HG02763 (cell line): ENCODE measurements around the gene SPATA21.
"Not testable (repeated sequence)": the region's sequence is repeated elsewhere in the genome, so short reads cannot be mapped to it uniquely, and the experiment has no call there.

Source experiments
- ATAC-seq: cut with Tn5 transposase; IDR thresholded peaks from one replicate; pipeline ENCODE4 v1.9.1; 2021; ENCODE audit warnings: mild to moderate bottlenecking, moderate library complexity; ENCODE audit not compliant: unreplicated experiment

Gene SPATA21

GRCh38 chr1:16436946-16437474 lies at the start of gene SPATA21:
Gene SPATA21 (minus strand): TSS chr1:16437424. CDS start chr1:16431371, 6,053 bp downstream.
- no peak for ATAC-seq

- not testable (repeated sequence) for ATAC-seq
These were observed 49.8 kb upstream of the SPATA21 start for GRCh38 chr1:16487011-16487410.

GRCh38 chr1:16486316-16486715 lies 49.1 kb upstream of the SPATA21 start:
- ATAC-seq = not testable (repeated sequence)

GRCh38 chr1:16484931-16485330 lies 47.7 kb upstream of the SPATA21 start:
- no peak for ATAC-seq

- ATAC-seq = no peak
These were observed 47.2 kb upstream of the SPATA21 start for GRCh38 chr1:16484501-16484835.

GRCh38 chr1:16483639-16484500 lies 46.6 kb upstream of the SPATA21 start:
- not testable (repeated sequence) for ATAC-seq

- not testable (repeated sequence) for ATAC-seq
These were observed 45.9 kb upstream of the SPATA21 start for GRCh38 chr1:16483146-16483545.

- ATAC-seq = no peak
These were observed 40.9 kb upstream of the SPATA21 start for GRCh38 chr1:16478091-16478490.

GRCh38 chr1:16475771-16476770 lies 38.8 kb upstream of the SPATA21 start:
- not testable (repeated sequence) for ATAC-seq

- ATAC-seq = not testable (repeated sequence)
These were observed 37.7 kb upstream of the SPATA21 start for GRCh38 chr1:16474891-16475290.

- ATAC-seq = no peak
These were observed 37.1 kb upstream of the SPATA21 start for GRCh38 chr1:16474166-16474800.

- no peak for ATAC-seq
These were observed 31.3 kb upstream of the SPATA21 start for GRCh38 chr1:16468558-16468957.

GRCh38 chr1:16464917-16465625 lies 27.8 kb upstream of the SPATA21 start:
- ATAC-seq = no peak

- ATAC-seq = no peak
These were observed 25.6 kb upstream of the SPATA21 start for GRCh38 chr1:16462773-16463330.

GRCh38 chr1:16461681-16462080 lies 24.5 kb upstream of the SPATA21 start:
- no peak for ATAC-seq

- no peak for ATAC-seq
These were observed 22.2 kb upstream of the SPATA21 start for GRCh38 chr1:16459352-16459925.

GRCh38 chr1:16458831-16459230 lies 21.6 kb upstream of the SPATA21 start:
- no peak for ATAC-seq

GRCh38 chr1:16456151-16456550 lies 18.9 kb upstream of the SPATA21 start:
- not testable (repeated sequence) for ATAC-seq

- not testable (repeated sequence) for ATAC-seq
These were observed 17.7 kb upstream of the SPATA21 start for GRCh38 chr1:16454909-16455308.
